ENCODE data around the gene LHFPL4. TPM values are rescaled to one million over a fixed set of nuclear protein-coding genes. Genes with fewer than 3 reads are reported as not detected.
"Not testable (repeated sequence)": the region's sequence is repeated elsewhere in the genome, so short reads cannot be mapped to it uniquely, and the experiment has no call there.

The LHFPL4 gene
- polyA plus RNA-seq, 1 donor from 2014 or later: not detected

DNA sequence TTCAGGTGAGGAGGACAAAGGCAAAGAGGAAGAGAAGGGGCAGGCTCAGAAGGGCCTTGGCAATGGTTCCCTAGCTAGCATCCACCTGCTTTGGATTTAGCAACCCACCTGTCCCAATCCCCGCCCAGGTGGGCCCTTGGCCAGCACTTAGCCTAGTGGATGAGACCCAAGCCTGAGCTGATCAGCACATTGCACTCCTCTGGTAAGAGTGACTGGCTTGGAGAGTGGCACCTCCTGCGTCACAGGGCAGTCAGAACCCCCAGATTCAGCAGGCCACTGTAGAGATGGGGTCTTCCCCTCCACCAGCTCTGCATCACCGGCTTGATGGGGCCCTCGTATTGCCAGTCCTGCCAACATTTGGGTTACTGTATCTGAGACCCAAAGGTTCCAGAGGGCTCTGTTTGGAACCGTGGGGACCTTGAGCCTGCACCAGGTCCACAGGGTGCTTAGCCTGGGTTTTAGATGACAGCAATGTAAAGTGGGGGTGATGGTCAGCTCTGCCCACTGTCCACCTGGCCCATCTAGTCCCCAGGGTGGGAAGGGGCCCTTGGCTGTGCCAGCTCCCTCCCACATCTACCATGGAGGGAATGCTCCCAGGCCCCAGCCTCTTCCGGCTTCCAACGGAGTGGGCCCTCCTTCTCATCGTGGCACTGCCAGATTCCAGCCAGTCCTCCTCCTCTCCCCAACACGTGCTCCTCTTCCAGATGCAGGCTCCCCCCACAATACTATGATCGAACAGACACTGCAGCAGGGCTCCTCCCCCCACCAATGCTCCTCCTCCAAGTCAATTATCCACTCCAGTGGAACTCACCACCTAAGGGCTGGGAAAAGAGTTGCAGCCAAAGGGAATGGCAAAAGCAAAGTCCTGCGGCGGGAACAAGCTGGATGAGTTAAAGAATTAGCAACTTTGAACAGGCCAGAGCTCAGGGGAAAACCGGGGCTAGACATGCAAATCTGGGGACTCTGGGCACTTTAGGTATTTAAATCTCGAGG lies 45.7 kb downstream of the LHFPL4 start:
- peaks cover 15 to 20% (median 15%) of the 10 kb centered on the region in 3 donors for H3K4me1 Mint-ChIP-seq
- H3K9me3 Mint-ChIP-seq: no peaks in the 10 kb centered on the region
- no peak overlapping the region for H3K27ac Mint-ChIP-seq
- H3K27me3 Mint-ChIP-seq: peaks cover 17% of the 10 kb centered on the region
- H3K4me3 Mint-ChIP-seq: no peak overlapping the region
- H3K36me3 Mint-ChIP-seq: no peaks in the 10 kb centered on the region

DNA sequence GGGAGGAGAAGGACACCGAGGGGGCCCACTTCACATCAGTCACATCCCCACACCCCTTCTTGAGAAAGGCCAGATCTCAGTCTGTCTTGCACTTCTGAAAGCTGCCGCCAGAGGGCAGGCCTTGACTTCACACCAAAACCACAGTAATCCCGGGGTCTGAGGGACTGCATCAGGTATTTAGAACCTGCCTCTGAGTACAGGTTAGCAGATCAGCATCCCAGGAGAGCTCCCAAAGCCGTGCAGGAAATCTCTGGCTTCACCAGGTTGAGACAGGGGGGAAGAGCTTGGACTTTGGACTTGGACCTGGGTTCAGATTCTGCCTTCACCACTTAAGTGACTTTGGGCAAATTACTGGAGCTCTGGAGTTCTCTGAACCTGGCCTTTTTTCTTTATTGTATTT lies 50.3 kb downstream of the LHFPL4 start:
- Mint-ChIP-seq H3K27ac (no peak overlapping the region), H3K9me3 (no peaks in the 10 kb centered on the region), H3K36me3 (no peaks in the 10 kb centered on the region), H3K27me3 (peaks cover 40% of the 10 kb centered on the region), H3K4me1 (peaks cover 14 to 17% (median 15%) of the 10 kb centered on the region in 3 donors), H3K4me3 (peak overlapping the region in 2 of 4 donors; percentile 86 to 89)

DNA sequence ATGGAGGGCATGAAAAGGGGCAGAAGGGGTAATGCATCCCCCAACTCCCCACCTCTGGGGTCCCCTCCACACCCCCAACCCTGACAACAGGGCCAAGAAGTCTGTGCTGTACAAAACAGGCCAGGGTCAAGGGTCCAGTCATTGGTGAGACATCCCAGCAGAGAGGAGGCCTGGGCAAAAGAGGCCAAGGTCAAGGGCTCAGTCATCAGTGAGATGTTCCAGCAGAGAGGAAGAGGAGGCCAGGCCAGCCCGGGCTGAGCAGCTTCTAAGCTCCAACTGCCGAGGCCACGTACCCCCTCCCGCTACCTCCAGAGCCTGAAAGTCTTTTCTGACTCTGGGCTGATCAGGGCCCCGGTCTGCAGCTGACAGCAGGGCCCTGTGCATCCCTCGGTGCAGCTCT lies 52.4 kb downstream of the LHFPL4 start:
- H3K27ac Mint-ChIP-seq: no peak overlapping the region
- H3K4me3 Mint-ChIP-seq: peak overlapping the region in 1 of 4 donors; percentile 60
- no peaks in the 10 kb centered on the region for H3K36me3 Mint-ChIP-seq
- H3K4me1 Mint-ChIP-seq: peaks cover 13 to 17% (median 15%) of the 10 kb centered on the region in 3 donors
- H3K9me3 Mint-ChIP-seq: no peaks in the 10 kb centered on the region
- peaks cover 34% of the 10 kb centered on the region for H3K27me3 Mint-ChIP-seq

DNA sequence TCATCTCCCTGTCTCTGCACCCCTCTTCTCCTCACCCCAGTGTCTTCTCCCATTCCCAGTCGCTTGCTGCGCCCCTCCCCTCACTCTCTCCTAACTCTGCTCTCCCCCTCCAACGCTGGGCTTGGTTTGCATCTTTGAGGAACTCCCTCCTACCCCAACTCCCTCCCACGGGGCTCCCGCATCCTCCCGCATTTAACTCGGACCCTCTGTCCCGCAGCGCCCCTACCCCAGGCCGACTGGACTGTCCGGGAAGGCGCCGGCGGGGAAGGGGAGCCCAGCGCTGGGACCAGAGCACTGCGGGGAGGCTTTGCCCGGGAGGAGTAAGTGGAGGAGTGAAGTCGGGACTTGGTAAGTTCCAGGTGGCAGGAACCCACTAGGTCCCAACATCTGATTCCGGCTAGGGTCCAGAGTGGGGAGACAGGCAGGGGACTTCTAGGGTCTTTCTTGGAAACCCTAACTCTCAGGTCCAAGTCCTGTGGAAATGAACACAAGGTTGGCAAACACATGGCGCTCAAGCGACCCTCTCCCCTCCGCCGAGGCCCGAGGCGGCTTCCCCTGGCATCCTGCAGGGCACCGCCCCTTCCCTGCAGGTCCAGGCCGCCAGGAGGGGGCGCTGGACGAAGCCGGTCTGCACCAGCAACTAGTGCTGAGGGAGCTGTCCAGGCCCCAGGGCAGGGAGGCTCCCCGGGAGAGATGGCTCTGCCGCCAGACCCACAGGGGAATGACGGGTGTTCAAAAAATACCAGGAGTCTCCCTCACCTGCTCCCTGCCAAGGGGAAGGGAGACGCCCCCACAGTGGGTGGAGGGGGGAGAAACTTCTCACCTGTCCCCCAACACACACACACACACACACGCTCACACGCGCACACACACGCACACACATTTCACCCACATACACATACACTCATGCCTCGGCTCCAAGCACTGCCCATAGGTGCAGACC lies 53.2 kb downstream of the LHFPL4 start:
- no peaks in the 10 kb centered on the region for H3K9me3 Mint-ChIP-seq
- peak overlapping the region in 1 of 4 donors; percentile 37 for H3K4me3 Mint-ChIP-seq
- no peak overlapping the region for H3K27ac Mint-ChIP-seq
- H3K4me1 Mint-ChIP-seq: peaks cover 13 to 17% (median 15%) of the 10 kb centered on the region in 3 donors
- peaks cover 34% of the 10 kb centered on the region for H3K27me3 Mint-ChIP-seq
- H3K36me3 Mint-ChIP-seq: no peaks in the 10 kb centered on the region

DNA sequence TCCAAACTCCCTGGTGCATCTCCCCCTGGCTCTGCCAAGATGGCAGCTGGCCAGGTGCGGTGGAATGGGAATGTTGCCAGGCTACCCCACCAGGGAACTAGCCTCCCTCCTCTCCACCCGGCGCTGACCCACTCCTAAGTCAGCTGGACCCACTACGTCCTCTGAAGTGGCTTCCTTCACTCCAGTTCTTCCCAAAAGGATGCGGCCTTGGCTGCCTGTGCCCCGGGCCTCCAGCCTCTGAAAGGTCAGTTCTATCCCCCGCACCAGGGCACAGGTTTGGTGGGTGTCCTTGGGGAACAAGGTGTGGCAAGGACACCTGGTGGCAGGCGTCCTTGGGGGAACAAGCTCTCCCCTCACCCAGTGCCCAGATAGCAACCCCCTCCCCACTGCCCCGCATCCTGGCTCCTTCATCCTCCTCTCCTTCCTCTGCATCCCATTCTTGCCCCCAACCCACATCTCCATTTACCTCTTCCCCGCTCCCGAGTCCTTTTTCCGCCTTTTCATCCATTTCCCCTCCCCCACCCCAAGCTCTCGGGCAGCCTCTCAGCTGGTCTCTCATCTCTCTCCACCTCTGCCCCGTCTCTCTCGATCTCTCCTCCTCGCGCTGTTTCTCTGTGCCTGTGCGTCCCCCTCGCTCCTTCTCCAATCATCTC lies 54.0 kb downstream of the LHFPL4 start:
- Mint-ChIP-seq H3K27me3 (peaks cover 30% of the 10 kb centered on the region), H3K4me3 (no peak overlapping the region), H3K4me1 (peaks cover 10 to 12% (median 10%) of the 10 kb centered on the region in 3 donors), H3K27ac (peak overlapping the region in 1 of 3 donors; percentile 90), H3K36me3 (no peaks in the 10 kb centered on the region), H3K9me3 (no peaks in the 10 kb centered on the region)

DNA sequence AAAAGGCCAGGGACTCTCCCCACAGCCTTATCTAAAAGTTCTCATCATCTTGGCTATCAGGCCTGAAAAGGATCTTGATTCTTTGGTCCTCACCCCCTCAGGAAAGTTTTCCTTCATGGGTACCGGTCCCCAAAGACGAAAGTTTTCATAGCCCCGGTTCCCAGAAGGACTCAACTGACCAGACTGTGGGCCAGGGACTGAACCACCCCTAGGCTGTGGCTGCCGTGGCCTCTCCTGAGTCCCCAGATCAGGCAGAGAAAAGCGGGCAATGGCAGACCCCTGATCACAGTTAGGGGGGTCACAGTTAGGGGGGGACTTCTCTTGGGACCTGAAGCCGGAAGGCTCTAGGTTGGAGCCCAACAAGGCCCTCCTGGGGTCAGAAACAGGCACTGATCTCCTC lies 54.8 kb downstream of the LHFPL4 start:
- H3K36me3 Mint-ChIP-seq: no peaks in the 10 kb centered on the region
- H3K9me3 Mint-ChIP-seq: no peaks in the 10 kb centered on the region
- peaks cover 4 to 6% (median 5%) of the 10 kb centered on the region in 3 donors for H3K4me1 Mint-ChIP-seq
- H3K4me3 Mint-ChIP-seq: no peak overlapping the region
- H3K27ac Mint-ChIP-seq: no peak overlapping the region
- peaks cover 30% of the 10 kb centered on the region for H3K27me3 Mint-ChIP-seq

DNA sequence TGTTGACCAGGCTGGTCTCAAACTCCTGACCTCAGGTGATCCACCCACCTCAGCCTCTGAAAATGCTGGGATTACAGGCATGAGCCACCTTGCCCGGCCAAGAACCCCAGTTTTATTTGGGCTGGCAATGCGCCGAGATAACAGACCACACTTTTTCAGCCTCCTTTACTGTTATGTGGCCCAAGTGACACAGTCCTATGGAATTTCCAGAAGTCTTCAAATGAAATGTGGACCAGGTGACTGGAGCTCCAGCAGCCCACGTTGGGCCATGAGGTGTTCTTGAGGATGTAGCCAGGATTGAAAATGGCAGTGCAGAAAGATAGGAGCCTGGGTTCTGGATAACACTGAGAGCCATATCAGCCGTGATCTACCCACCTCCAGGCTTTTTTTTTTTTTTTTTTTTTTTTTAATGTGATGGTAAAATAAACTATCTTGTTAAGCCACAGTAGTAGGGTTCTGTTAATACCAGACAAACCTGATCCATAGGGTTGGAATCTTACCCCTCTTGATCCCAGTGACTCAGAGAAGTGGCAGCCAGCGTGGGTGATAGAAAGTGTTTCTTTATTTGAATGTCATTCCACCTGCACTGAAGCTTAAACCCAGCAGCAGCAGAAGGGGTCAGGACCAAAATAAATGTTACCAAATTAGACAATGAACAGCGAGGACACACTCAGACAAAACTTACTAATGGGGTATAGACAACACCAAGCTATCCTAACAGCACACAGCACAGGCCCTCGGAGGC lies 55.6 kb downstream of the LHFPL4 start:
- Mint-ChIP-seq H3K36me3 (no peaks in the 10 kb centered on the region), H3K27me3 (peaks cover 28% of the 10 kb centered on the region), H3K27ac (no peak overlapping the region), H3K4me3 (no peak overlapping the region), H3K9me3 (no peaks in the 10 kb centered on the region), H3K4me1 (peaks cover 0 to 3% (median 2%) of the 10 kb centered on the region in 3 donors)

DNA sequence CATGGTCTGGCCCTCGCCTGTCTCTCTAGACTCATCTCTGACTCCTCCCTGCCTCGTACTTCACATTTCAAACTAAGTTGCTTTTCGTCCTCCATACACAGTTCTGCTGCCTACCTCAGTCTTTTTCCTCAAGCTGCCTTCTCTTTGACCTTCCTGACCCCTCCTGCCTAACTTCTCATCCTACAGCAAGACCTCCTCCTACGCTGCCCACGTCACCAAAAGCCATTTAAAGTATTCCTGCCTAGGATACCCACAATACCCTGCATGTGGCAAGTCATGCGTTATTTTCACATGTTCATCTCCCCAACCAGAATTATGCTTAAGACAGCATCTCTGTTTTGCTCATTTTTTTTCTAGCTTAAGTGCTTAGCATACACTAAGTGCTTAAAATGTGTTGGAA lies 56.7 kb downstream of the LHFPL4 start:
- Mint-ChIP-seq H3K9me3 (no peaks in the 10 kb centered on the region), H3K36me3 (no peaks in the 10 kb centered on the region), H3K4me3 (no peak overlapping the region), H3K27me3 (peaks cover 25% of the 10 kb centered on the region), H3K27ac (peak overlapping the region in 1 of 3 donors; percentile 73), H3K4me1 (peaks cover 0 to 2% (median 2%) of the 10 kb centered on the region in 3 donors)

DNA sequence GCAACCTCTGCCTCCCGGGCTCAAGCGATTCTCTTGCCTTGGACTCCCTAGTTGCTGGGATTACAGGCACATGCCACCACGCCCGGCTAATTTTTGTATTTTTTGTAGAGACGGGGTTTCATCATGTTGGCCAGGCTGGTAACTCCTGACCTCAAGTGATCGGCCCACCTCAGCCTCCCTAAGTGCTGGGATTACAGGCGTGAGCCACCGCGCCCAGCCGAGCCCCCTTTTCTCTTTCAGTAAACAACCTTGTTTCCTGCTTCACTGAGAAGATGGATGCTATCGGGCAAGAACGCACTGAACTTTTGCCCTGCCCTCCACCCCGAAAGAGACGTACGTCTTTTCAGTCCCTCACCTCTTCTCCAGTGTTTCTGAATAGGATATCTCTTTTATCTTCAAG lies 59.6 kb downstream of the LHFPL4 start:
- not testable (repeated sequence) for H3K27me3 Mint-ChIP-seq, H3K36me3 Mint-ChIP-seq, H3K27ac Mint-ChIP-seq, H3K4me3 Mint-ChIP-seq, H3K9me3 Mint-ChIP-seq, H3K4me1 Mint-ChIP-seq

DNA sequence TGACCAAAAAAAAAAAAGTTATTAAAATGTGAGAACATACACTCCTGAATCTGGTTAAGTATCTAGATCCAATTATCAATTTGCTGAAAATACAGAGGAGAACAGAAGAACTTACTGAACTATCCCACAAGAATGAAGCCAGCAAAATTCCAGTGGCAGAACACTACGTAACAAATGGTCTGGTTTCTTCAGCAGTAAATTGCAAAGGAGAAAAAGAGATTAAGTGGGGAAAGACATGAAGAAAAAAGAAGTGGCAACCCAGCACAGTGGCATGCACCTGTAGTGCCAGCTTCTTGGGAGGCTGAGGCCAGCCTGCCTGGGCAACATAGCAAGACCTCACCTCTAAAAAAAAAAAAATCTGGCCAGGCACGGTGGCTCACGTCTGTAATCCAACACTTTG lies 62.1 kb downstream of the LHFPL4 start:
- Mint-ChIP-seq H3K36me3 (peaks cover 4% of the 10 kb centered on the region), H3K4me1 (peaks cover 0 to 2% (median 0%) of the 10 kb centered on the region in 3 donors), H3K9me3 (peaks cover 0 to 6% (median 3%) of the 10 kb centered on the region in 3 donors), H3K4me3 (no peak overlapping the region), H3K27ac (no peak overlapping the region), H3K27me3 (no peaks in the 10 kb centered on the region)

DNA sequence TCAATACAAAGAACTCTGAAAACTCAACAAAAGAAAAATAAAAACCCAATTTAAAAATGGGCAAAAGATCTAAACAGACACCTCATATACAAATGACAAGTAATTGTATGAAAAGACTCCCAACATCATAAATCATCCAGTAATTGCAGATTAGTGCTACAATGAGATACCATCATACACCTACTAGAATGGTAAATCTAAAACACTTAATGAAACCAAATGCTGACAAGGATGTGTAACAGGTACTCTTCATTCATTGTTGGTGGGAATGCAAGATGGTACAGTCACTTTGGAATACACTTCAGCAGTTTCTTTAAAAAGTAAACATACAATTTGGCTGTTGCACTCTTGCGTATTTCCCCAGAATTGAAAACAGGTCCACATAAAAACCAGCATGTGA lies 68.4 kb downstream of the LHFPL4 start:
- Mint-ChIP-seq H3K4me3 (no peak overlapping the region), H3K27me3 (no peaks in the 10 kb centered on the region), H3K36me3 (peaks cover 22% of the 10 kb centered on the region), H3K9me3 (peaks cover 0 to 11% (median 3%) of the 10 kb centered on the region in 3 donors), H3K4me1 (no peaks in the 10 kb centered on the region), H3K27ac (no peak overlapping the region)

DNA sequence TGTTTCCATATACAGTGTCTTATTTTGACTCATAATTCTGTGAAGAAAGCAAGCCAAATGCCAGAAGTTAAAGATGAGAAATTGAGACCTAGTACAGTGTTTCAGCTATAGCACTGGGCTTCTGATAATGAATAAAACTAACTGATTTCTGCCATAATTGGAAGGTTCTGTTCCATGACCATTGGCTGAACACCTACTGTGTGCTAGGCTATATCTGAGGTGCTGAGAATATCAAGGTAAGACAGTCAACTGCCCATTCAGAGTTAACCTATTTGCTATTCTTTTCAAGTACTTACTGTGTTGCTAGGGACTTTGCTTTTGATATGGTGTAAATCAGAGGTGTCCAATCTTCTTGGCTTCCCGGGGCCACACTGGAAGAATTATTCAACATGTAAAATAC lies 73.4 kb downstream of the LHFPL4 start:
- H3K4me3 Mint-ChIP-seq: no peak overlapping the region
- no peaks in the 10 kb centered on the region for H3K27me3 Mint-ChIP-seq
- no peak overlapping the region for H3K27ac Mint-ChIP-seq
- H3K4me1 Mint-ChIP-seq: peaks cover 0 to 2% (median 0%) of the 10 kb centered on the region in 3 donors
- H3K9me3 Mint-ChIP-seq: no peaks in the 10 kb centered on the region
- peaks cover 34% of the 10 kb centered on the region for H3K36me3 Mint-ChIP-seq

DNA sequence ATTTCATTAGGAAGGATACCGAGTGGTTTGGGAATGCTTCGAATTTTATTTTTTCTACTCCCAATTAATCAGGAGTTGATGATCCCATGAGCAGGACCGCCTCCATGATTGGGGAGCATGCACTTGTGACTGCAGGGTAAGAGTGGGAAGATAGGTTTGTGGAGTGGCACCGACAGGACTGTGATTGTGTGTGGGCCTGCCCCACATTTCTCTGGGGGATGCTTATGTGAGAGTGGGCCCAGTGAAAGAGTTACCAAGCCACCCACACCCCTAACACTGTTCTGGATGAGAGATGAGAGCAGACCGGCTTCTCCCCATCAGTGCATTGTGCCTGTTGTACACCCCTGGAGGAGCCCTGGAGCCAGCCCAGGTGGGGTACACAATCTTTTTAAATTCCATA lies 76.7 kb downstream of the LHFPL4 start:
- Mint-ChIP-seq H3K27me3 (no peaks in the 10 kb centered on the region), H3K4me1 (peaks cover 0 to 2% (median 0%) of the 10 kb centered on the region in 3 donors), H3K4me3 (no peak overlapping the region), H3K27ac (no peak overlapping the region), H3K36me3 (peaks cover 22% of the 10 kb centered on the region), H3K9me3 (no peaks in the 10 kb centered on the region)

DNA sequence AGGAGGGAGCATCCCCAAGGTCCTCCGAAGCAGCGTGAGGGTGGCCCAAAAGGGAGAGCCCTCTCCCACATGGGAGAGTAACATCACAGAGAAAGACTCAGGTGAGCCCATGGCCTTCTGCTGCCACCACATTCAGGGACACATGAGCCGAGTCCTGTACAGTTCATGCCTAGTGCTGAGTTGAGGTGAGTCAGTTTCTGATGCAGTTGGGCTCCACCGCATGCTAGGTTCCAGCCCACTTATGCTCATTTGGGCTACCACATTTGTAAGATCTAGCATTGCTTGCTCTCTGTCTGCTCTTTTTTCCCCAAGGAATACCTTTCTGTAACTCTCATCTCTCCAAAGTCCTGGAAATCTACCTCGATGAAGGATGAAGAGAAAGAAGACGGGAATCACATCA lies 79.1 kb downstream of the LHFPL4 start:
- no peaks in the 10 kb centered on the region for H3K9me3 Mint-ChIP-seq
- H3K4me3 Mint-ChIP-seq: no peak overlapping the region
- H3K27me3 Mint-ChIP-seq: no peaks in the 10 kb centered on the region
- peaks cover 0 to 2% (median 0%) of the 10 kb centered on the region in 3 donors for H3K4me1 Mint-ChIP-seq
- H3K36me3 Mint-ChIP-seq: peaks cover 18% of the 10 kb centered on the region
- H3K27ac Mint-ChIP-seq: no peak overlapping the region

Data from IgD-negative memory B cell (primary cell).